ACHN (cell line): ENCODE measurements around the gene ENC1.

Experiments
- DNase-seq: peaks from one replicate; pipeline ENCODE4 v3.0.0-alpha.2; 2015
- in situ Hi-C: cut with HindIII; loops from 2 replicates; pipeline ENCODE4 v1.10.0; 2017; ENCODE audit warnings: low sequenced_read_pairs, low pct_ligation_motif_present, low pct_unique_long_range_greater_than_20kb

The ENC1 gene

GRCh38 chr5:74622122-74622521 is 18.4 kb downstream of the ENC1 start:
- in situ Hi-C loops, result no loop called here
- no peak for DNase-seq

- no peak for DNase-seq
- in situ Hi-C loops, result no loop called here
Measured at GRCh38 chr5:74621492-74621891, 19.0 kb downstream of the ENC1 start.

- no peak for DNase-seq
- in situ Hi-C loops, result no loop called here
Measured at GRCh38 chr5:74619308-74619707, 21.2 kb downstream of the ENC1 start.

GRCh38 chr5:74618106-74618505 is 22.4 kb downstream of the ENC1 start:
- in situ Hi-C loops, result no loop called here
- no peak for DNase-seq

- in situ Hi-C loops, result no loop called here
- DNase-seq, result no peak
Measured at GRCh38 chr5:74617202-74617601, 23.3 kb downstream of the ENC1 start.

GRCh38 chr5:74616236-74617146 is 24.0 kb downstream of the ENC1 start:
- no peak for DNase-seq
- in situ Hi-C loops, result no loop called here

- in situ Hi-C loops, result no loop called here
- no peak for DNase-seq
Measured at GRCh38 chr5:74613283-74613682, 27.2 kb downstream of the ENC1 start.

- in situ Hi-C loops, result no loop called here
- DNase-seq, result no peak
Measured at GRCh38 chr5:74612045-74612444, 28.5 kb downstream of the ENC1 start.

GRCh38 chr5:74608736-74609601 is 31.6 kb downstream of the ENC1 start:
- in situ Hi-C loops, result no loop called here
- no peak for DNase-seq

GRCh38 chr5:74605759-74606158 is 34.8 kb downstream of the ENC1 start:
- no peak for DNase-seq
- in situ Hi-C loops, result no loop called here

- DNase-seq, result no peak
- in situ Hi-C loops, result no loop called here
Measured at GRCh38 chr5:74603376-74603775, 37.2 kb downstream of the ENC1 start.

GRCh38 chr5:74599148-74599547 is 41.4 kb downstream of the ENC1 start:
- in situ Hi-C loops, result no loop called here
- no peak for DNase-seq

- in situ Hi-C loops, result no loop called here
- no peak for DNase-seq
Measured at GRCh38 chr5:74598731-74599130, 41.8 kb downstream of the ENC1 start.

- DNase-seq, result no peak
- in situ Hi-C loops, result no loop called here
Measured at GRCh38 chr5:74596927-74597326, 43.6 kb downstream of the ENC1 start.

- in situ Hi-C loops, result no loop called here
- DNase-seq, result peak; percentile 32
Measured at GRCh38 chr5:74595143-74595925, 45.2 kb downstream of the ENC1 start.

GRCh38 chr5:74594137-74595040 is 46.1 kb downstream of the ENC1 start:
- in situ Hi-C loops, result no loop called here
- no peak for DNase-seq

- DNase-seq, result no peak
- in situ Hi-C loops, result no loop called here
Measured at GRCh38 chr5:74589204-74590056, 51.1 kb downstream of the ENC1 start.
